NCI-H2029 treated with DMSO at 0.1 percent for 48 hours (cell line): Measurements from ENCODE around the gene ALAS1.

ENCODE experiments used
- DNase-seq: peaks from one replicate; lab custom pipeline; 2025; lab: John Stamatoyannopoulos, UW

ALAS1 gene

DNA sequence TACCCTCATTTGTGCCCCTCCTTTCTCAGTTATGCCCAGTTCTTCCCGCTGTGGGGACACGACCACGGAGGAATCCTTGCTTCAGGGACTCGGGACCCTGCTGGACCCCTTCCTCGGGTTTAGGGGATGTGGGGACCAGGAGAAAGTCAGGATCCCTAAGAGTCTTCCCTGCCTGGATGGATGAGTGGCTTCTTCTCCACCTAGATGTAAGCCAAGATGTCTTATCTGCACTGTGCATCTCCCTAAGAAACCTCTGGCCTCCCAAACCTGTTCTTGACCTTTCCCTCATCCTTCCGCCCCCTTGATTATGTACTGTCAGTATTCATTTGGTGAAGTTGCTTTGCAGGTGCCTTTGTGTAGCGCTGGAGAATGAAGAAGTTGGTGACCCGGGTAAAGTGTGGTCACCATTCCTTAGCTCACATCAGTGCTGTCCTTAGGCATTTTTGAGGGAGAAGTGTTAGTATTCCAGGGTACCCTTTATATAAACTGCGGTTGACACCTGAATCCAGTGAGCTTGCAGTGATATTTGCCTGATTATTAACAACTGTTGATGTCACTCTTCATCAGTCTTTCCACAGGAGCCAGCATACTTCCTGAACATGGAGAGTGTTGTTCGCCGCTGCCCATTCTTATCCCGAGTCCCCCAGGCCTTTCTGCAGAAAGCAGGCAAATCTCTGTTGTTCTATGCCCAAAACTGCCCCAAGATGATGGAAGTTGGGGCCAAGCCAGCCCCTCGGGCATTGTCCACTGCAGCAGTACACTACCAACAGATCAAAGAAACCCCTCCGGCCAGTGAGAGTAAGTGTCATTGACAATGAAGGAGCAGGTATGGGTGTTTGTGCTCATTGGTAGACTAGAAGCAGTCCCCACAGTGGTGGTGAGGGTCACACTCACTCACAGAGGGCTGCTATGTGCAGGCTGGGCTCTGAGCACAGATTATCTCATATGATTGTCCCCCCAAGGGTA, 966 bp downstream of the ALAS1 start:
- no peak for DNase-seq

GRCh38 chr3:52200981-52201679, 3.2 kb downstream of the ALAS1 start:
- no peak for DNase-seq

DNA sequence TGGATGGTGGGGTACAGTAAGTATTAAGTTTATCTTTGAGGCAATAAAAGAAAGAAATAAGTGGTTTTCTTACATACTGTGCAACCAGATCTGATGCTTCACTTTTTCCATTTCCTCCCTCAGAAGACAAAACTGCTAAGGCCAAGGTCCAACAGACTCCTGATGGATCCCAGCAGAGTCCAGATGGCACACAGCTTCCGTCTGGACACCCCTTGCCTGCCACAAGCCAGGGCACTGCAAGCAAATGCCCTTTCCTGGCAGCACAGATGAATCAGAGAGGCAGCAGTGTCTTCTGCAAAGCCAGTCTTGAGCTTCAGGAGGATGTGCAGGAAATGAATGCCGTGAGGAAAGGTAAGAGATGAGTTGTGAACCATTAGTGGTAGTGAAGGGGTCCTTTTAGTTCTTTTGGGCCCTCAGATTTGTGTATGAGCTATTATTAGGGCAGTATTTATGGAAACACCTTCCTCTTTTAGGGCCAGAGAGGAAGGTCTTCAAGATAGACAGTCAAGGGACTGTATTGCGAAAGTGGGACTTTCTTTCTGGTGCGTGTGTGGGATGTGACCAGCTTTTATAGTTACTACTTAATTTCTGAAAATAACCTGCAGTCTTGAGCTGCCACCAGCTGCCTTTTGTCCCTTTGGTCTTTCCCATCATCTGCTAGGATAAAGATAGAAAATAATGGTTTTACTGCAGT, 4.6 kb downstream of the ALAS1 start:
- DNase-seq = no peak

- no peak for DNase-seq
Observed at GRCh38 chr3:52203701-52204100, 5.7 kb downstream of the ALAS1 start.

DNA sequence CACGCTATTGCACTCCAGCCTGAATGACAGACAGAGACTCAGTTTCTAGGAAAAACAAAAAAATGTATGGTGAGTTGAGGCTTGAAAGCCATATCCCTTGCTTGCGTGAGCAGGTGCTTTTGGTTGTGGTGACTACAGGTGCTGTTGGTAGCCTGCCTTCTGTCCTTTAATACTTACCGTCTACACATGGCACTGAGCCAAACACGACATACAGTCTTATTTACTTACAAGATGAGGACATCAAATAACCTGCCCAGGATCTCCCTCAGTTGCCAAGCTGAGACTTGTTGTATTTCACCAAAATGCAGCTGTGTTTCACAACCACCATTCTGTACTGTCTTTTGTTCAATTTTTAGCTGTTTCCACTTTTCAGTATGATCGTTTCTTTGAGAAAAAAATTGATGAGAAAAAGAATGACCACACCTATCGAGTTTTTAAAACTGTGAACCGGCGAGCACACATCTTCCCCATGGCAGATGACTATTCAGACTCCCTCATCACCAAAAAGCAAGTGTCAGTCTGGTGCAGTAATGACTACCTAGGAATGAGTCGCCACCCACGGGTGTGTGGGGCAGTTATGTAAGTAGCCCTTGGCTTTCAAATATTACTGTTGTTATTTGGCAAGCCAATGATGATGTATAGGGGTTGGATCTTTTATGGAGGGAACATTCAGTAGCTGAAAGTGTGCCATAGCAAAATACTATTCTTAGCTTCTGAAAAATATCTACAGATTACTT, 6.5 kb downstream of the ALAS1 start:
- DNase-seq = peak; percentile 48

DNA sequence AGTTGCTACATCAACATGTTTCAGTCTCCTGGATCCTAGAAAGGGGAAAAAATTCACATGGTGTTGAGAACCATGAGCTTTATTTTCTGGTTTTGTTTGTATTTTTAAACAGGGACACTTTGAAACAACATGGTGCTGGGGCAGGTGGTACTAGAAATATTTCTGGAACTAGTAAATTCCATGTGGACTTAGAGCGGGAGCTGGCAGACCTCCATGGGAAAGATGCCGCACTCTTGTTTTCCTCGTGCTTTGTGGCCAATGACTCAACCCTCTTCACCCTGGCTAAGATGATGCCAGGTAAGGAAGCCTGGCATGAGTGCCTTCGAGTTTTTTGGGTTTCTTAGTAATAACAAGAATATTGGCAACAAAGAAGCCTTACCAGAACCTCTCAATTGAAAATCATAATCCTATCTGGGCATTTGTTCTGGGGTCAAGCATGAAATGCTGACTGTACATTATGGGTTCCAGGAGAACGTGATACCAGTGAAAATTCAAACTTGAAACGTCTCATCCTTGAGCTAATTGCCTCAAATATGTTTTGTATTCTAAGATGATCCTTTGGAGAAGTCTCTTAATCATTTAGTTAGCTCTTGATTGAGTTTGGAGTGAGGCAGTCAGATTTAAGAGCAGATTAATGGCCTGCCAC, 7.9 kb downstream of the ALAS1 start:
- no peak for DNase-seq

- DNase-seq = no peak
Observed at GRCh38 chr3:52208556-52208955, 10.6 kb downstream of the ALAS1 start.

DNA sequence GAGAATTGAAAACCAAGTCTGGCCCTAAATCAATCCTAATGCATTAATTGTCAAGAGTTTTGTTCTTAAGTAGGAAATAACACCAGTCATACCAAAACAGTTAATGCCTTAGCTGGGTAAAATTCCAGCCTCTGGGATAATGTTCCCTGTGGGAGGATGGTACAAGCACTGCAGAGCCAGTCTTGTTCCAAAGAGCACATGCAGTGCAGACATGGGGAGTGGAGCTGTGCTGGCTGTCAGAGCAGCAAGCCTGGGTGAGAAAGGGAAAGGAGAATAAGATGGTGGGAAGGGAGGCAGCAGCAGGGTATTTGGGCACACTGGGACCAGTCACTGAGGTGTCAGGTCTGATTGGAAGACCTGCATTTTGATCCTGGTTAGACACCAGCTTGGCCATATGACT, 12.1 kb downstream of the ALAS1 start:
- DNase-seq = no peak

DNA sequence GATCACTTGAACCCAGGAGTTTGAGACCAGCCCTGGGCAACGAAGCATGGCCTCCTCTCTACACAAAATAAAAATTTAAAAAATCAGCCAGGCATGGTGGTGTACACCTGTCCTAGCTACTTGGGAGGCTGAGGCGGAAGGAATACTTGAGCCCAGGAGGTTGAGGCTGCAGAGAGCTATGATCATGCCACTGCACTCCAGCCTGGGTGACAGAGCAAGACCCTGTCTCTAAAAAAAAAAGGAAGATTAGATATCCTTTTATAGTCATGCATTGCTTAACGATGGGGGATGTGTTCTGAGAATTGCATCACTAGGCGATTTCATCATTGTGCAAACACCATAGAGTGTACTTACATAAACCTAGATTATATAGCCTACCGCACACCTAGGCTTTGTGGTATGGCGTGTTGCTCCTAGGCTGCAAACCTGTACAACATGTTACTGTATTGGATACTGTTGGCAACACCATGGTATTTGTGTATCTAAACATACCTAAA, 12.6 kb downstream of the ALAS1 start:
- no peak for DNase-seq

- no peak for DNase-seq
Observed at GRCh38 chr3:52211268-52211891, 13.4 kb downstream of the ALAS1 start.

GRCh38 chr3:52213005-52213404, 15.0 kb downstream of the ALAS1 start:
- no peak for DNase-seq

GRCh38 chr3:52213901-52214300, 15.9 kb downstream of the ALAS1 start:
- no peak for DNase-seq

DNA sequence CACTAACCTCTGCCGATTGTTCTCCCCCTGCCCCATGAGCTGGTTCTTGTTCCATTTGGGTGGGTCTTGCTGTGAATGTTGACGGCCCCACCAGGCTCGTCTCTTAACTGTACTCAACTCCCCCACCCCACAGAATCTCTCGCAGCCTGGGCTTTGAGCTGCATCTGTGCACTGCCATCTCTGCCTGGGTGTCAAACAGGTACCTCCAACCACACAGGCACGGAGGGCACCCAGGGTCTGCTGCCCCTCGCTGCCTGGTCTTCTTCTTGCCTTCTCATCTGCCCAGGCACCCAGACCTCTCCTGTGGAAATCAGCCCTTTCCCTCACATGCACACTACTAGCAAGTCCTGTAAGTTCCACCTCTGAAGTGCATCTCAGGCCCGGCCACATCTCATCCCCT, 17.4 kb downstream of the ALAS1 start:
- DNase-seq = no peak

DNA sequence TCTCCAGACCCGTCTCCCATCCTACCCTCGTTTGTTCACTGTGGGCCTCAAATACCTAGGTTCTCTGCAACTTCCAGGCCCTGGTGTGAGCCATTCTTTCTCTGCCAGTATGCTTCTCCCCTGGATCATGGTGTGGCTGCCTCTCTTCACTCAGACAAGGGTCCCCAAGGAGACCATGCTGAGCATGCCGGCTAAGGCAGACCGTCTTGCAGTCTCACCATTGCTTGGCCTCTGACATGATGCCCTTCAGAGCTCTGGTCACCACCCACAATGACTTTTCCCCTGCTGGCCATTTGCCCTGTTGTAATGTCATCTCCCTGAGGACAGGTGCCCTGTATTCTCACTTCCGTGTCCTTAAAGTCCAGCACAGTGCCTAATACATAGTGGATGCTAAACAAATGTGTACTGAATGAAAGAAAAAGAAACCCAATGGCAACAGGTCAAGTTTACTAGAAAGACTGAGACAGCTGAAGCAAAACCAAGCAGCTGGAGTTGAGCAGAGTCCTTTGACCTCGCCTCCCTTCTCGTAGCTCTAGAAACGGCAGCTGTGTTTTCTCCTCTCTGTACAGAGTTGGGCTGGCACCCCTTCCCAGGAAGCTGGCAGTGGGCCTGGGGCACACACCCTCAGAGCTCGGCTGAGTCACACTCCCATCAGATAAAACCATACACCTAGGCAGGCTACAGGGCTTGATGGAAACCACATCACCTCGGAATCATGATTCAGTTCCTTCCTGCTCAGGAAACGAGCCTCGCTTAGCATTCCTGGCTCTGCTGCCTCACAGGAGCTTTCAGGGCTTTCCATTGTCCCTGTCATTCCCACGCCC, 18.8 kb downstream of the ALAS1 start:
- DNase-seq = peak; percentile 37

DNA sequence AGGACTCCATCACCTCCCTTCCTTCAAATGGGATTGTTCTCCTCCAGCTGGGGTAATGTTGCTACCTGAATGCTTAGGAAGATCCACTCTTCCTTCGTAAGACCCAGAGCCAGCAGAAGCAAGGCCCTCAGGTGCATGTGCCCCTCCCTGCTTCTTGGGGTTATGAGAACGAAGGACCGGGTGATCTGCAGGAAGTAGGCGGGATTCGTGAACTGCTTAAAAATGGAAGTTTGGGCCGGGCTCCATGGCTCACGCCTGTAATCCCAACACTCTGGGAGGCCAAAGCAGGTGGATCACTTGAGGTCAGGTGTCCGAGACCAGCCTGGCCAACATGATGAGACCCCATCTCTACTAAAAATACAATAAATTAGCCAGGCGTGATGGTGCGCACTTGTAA, 19.4 kb downstream of the ALAS1 start:
- DNase-seq = no peak

DNA sequence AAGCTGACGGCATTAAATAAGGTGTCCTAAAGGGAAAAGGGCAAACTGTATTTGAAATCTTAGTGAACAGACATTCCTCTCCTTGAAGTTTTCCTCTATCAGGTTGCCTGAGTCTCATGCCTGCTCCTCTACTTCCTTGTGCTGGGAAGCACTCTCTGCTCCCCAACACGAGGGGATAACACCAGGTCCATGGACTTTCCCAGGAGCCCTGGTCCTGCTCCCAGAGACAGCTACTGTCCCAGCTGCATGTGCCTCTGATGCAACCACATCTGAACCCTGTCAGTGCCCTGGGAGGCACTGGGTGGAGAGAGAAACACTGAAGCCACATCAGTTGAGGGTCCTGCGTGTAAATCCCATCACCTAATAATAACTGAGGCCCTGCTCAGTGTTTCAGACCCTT, 20.1 kb downstream of the ALAS1 start:
- no peak for DNase-seq

- no peak for DNase-seq
Observed at GRCh38 chr3:52218454-52218853, 20.5 kb downstream of the ALAS1 start.

DNA sequence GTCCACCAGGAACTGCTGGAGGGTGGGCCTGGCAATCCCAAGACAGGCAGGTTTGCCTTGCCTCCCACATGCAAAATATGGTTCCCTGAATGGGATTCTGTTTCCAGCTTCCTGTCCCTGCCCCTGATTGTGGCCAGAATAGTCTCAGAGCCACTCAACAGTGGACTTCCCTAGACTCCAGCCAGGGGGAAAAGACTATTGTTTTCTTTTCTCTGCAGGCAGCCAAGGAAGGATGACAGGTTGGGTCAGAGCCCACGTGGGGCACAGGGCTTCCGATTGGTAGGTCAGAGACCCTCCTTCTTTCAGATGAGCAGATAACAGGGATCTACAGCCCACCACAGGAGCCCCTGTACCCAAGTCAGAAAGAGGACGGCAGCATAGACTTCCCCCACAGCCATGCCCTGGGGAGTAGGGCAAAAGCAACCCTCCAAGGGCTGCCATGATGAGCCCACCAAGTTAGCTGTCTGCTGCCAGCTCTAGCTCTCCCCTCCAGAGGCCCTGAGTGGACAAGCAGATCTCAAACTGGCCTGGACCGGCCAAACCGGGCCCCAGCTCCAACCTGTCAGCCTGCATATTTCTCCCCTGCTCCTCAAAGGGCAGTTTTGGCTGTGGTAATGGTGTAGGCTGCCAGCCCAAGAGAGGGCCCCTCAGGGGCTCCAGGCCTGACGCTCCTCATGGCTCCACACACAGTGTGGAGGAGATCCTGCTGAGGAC, 21.1 kb downstream of the ALAS1 start:
- DNase-seq = no peak

- peak; percentile 21 for DNase-seq
Observed at GRCh38 chr3:52220380-52221026, 22.5 kb downstream of the ALAS1 start.
